Immature natural killer cell (primary cell): ENCODE data around the gene KRT74. TPM values are rescaled to one million over a fixed set of nuclear protein-coding genes. Genes with fewer than 3 reads are reported as not detected.
A peak's percentile ranks its signal among the peaks of the same experiment; 100 is the strongest.
"Not testable (repeated sequence)": the region's sequence is repeated elsewhere in the genome, so short reads cannot be mapped to it uniquely, and the experiment has no call there.

Source experiments
- DNase-seq, 3 donors: peaks; one replicate each; pipeline ENCODE4 v3.0.0; 2022; ENCODE audit warnings: mixed read lengths in 1 of 3
- H3K27ac Mint-ChIP-seq, 6 donors: one replicate each; pipeline ENCODE4 v1.8.0; 2020; ENCODE audit warnings: mixed read lengths in 6 of 6, mild to moderate bottlenecking in 5 of 6, inconsistent platforms in 4 of 6, moderate library complexity in 3 of 6
- H3K27me3 Mint-ChIP-seq, 3 donors: one replicate each; pipeline ENCODE4 v1.8.0; 2020 to 2021; ENCODE audit warnings: low read depth in 3 of 3, mild to moderate bottlenecking in 3 of 3, mixed read lengths in 3 of 3, moderate library complexity in 3 of 3, inconsistent platforms in 1 of 3
- H3K36me3 Mint-ChIP-seq, 3 donors: one replicate each; pipeline ENCODE4 v1.8.0; 2020; ENCODE audit warnings: mixed read lengths in 3 of 3, inconsistent platforms in 2 of 3, mild to moderate bottlenecking in 2 of 3
- H3K4me1 Mint-ChIP-seq, 2 donors: one replicate each; pipeline ENCODE4 v1.8.0; 2020; ENCODE audit warnings: inconsistent platforms in 2 of 2, mild to moderate bottlenecking in 2 of 2, mixed read lengths in 2 of 2, moderate library complexity in 1 of 2
- H3K4me3 Mint-ChIP-seq, 5 donors: one replicate each; pipeline ENCODE4 v1.8.0; 2020; ENCODE audit warnings: mild to moderate bottlenecking in 5 of 5, mixed read lengths in 5 of 5, inconsistent platforms in 3 of 5, moderate library complexity in 3 of 5
- H3K9me3 Mint-ChIP-seq, 6 donors: one replicate each; pipeline ENCODE4 v1.8.0; 2020; ENCODE audit warnings: mild to moderate bottlenecking in 6 of 6, mixed read lengths in 6 of 6, inconsistent platforms in 4 of 6, moderate library complexity in 3 of 6
- polyA plus RNA-seq, 3 donors: library from polyadenylated mRNA; unstranded; fragments of 300-500 nt; fragmentation: Illumina TruSeq; gene quantifications; one replicate each; pipeline ENCODE4 v1.2.3, GENCODE V29; 2021

Gene KRT74
- polyA plus RNA-seq, 3 donors from 2014 or later: not detected

- Mint-ChIP-seq H3K27ac (peak overlapping the region in 2 of 6 donors; percentile 30 to 43), H3K4me1 (peaks cover 0 to 2% of the 10 kb centered on the region in 2 donors), H3K27me3 (peaks cover 4 to 13% (median 6%) of the 10 kb centered on the region in 3 donors), H3K36me3 (peaks cover 5 to 19% (median 9%) of the 10 kb centered on the region in 3 donors), H3K4me3 (no peak overlapping the region), H3K9me3 (no peaks in the 10 kb centered on the region)
- no peak for DNase-seq
Measured at GRCh38 chr12:52598966-52599365, 25.3 kb upstream of the KRT74 start.

GRCh38 chr12:52594237-52594636 lies 20.6 kb upstream of the KRT74 start:
- not testable (repeated sequence) for H3K27me3 Mint-ChIP-seq, DNase-seq, H3K4me3 Mint-ChIP-seq, H3K9me3 Mint-ChIP-seq, H3K27ac Mint-ChIP-seq, H3K4me1 Mint-ChIP-seq
- peaks cover 9 to 18% (median 10%) of the 10 kb centered on the region in 3 donors for H3K36me3 Mint-ChIP-seq

GRCh38 chr12:52591521-52591920 lies 17.9 kb upstream of the KRT74 start:
- H3K27ac Mint-ChIP-seq: peak overlapping the region in 3 of 6 donors; percentile 2 to 63 (median 28)

GRCh38 chr12:52590021-52590420 lies 16.4 kb upstream of the KRT74 start:
- Mint-ChIP-seq H3K27ac (peak overlapping the region in 3 of 6 donors; percentile 25 to 85 (median 82)), H3K27me3 (peaks cover 0 to 7% (median 4%) of the 10 kb centered on the region in 3 donors), H3K36me3 (peaks cover 0 to 10% (median 5%) of the 10 kb centered on the region in 3 donors), H3K4me1 (peaks cover 26 to 27% of the 10 kb centered on the region in 2 donors), H3K4me3 (no peak overlapping the region), H3K9me3 (no peaks in the 10 kb centered on the region)
- DNase-seq: no peak

More at GRCh38 chr12:52591521-52591920, 17.9 kb upstream of the KRT74 start:
- H3K4me1 Mint-ChIP-seq: peaks cover 11 to 12% of the 10 kb centered on the region in 2 donors
- peaks cover 4 to 11% (median 5%) of the 10 kb centered on the region in 3 donors for H3K36me3 Mint-ChIP-seq
- DNase-seq: no peak
- no peak overlapping the region for H3K4me3 Mint-ChIP-seq
- H3K9me3 Mint-ChIP-seq: no peaks in the 10 kb centered on the region
- H3K27me3 Mint-ChIP-seq: peaks cover 0 to 7% (median 4%) of the 10 kb centered on the region in 3 donors

- DNase-seq: no peak
- Mint-ChIP-seq H3K36me3 (peaks cover 0 to 14% (median 5%) of the 10 kb centered on the region in 3 donors), H3K4me3 (no peak overlapping the region), H3K27me3 (peaks cover 0 to 11% (median 0%) of the 10 kb centered on the region in 3 donors), H3K4me1 (peaks cover 35 to 44% of the 10 kb centered on the region in 2 donors), H3K27ac (peak overlapping the region in 4 of 6 donors; percentile 85 to 98 (median 92)), H3K9me3 (no peaks in the 10 kb centered on the region)
Measured at GRCh38 chr12:52587563-52587962, 13.9 kb upstream of the KRT74 start.

GRCh38 chr12:52585946-52586345 lies 12.3 kb upstream of the KRT74 start:
- Mint-ChIP-seq H3K4me3 (peak overlapping the region in 3 of 5 donors; percentile 4 to 13 (median 11)), H3K27me3 (peaks cover 0 to 10% (median 3%) of the 10 kb centered on the region in 3 donors), H3K9me3 (no peaks in the 10 kb centered on the region), H3K27ac (peak overlapping the region; percentile 66 to 98 (median 88)), H3K36me3 (peaks cover 0 to 14% (median 5%) of the 10 kb centered on the region in 3 donors), H3K4me1 (peaks cover 35 to 45% of the 10 kb centered on the region in 2 donors)
- peak; percentile 85 to 90 (median 86) for DNase-seq

GRCh38 chr12:52585066-52585465 lies 11.4 kb upstream of the KRT74 start:
- no peaks in the 10 kb centered on the region for H3K9me3 Mint-ChIP-seq
- H3K27ac Mint-ChIP-seq: peak overlapping the region; percentile 66 to 98 (median 88)
- peaks cover 37 to 52% of the 10 kb centered on the region in 2 donors for H3K4me1 Mint-ChIP-seq
- no peak overlapping the region for H3K4me3 Mint-ChIP-seq
- no peak for DNase-seq
- H3K27me3 Mint-ChIP-seq: peaks cover 0 to 9% (median 3%) of the 10 kb centered on the region in 3 donors
- H3K36me3 Mint-ChIP-seq: peaks cover 0 to 7% (median 0%) of the 10 kb centered on the region in 3 donors

GRCh38 chr12:52584156-52584682 lies 10.6 kb upstream of the KRT74 start:
- Mint-ChIP-seq H3K27me3 (peaks cover 0 to 10% (median 3%) of the 10 kb centered on the region in 3 donors), H3K4me3 (no peak overlapping the region), H3K36me3 (peaks cover 0 to 7% (median under 1%) of the 10 kb centered on the region in 3 donors), H3K9me3 (no peaks in the 10 kb centered on the region), H3K4me1 (peaks cover 37 to 54% of the 10 kb centered on the region in 2 donors), H3K27ac (peak overlapping the region; percentile 3 to 98 (median 88))
- no peak for DNase-seq

GRCh38 chr12:52582971-52583456 lies 9.4 kb upstream of the KRT74 start:
- Mint-ChIP-seq H3K36me3 (peaks cover 0 to 7% (median 4%) of the 10 kb centered on the region in 3 donors), H3K27me3 (peaks cover 0 to 10% (median 3%) of the 10 kb centered on the region in 3 donors)

GRCh38 chr12:52582486-52582885 lies 8.8 kb upstream of the KRT74 start:
- Mint-ChIP-seq H3K27me3 (peaks cover 0 to 11% (median 3%) of the 10 kb centered on the region in 3 donors), H3K27ac (peak overlapping the region in 3 of 6 donors; percentile 85 to 98 (median 91)), H3K9me3 (no peaks in the 10 kb centered on the region), H3K36me3 (peaks cover 0 to 7% (median 4%) of the 10 kb centered on the region in 3 donors), H3K4me3 (no peak overlapping the region), H3K4me1 (peaks cover 37 to 53% of the 10 kb centered on the region in 2 donors)
- DNase-seq: no peak

More at GRCh38 chr12:52582971-52583456, 9.4 kb upstream of the KRT74 start:
- H3K4me3 Mint-ChIP-seq: peak overlapping the region in 1 of 5 donors; percentile 25
- H3K9me3 Mint-ChIP-seq: no peaks in the 10 kb centered on the region
- peaks cover 37 to 54% of the 10 kb centered on the region in 2 donors for H3K4me1 Mint-ChIP-seq
- DNase-seq: peak; percentile 69 to 76 (median 75)
- peak overlapping the region in 5 of 6 donors; percentile 21 to 98 (median 90) for H3K27ac Mint-ChIP-seq

GRCh38 chr12:52581481-52581880 lies 7.8 kb upstream of the KRT74 start:
- Mint-ChIP-seq H3K9me3 (no peaks in the 10 kb centered on the region), H3K27ac (peak overlapping the region in 2 of 6 donors; percentile 29 to 63), H3K27me3 (peaks cover 0 to 10% (median 3%) of the 10 kb centered on the region in 3 donors), H3K4me1 (peaks cover 29 to 49% of the 10 kb centered on the region in 2 donors), H3K4me3 (no peak overlapping the region), H3K36me3 (peaks cover 0 to 7% (median 4%) of the 10 kb centered on the region in 3 donors)
- no peak for DNase-seq

GRCh38 chr12:52581066-52581465 lies 7.4 kb upstream of the KRT74 start:
- H3K27ac Mint-ChIP-seq: peak overlapping the region in 2 of 6 donors; percentile 29 to 68
- no peak for DNase-seq
- no peak overlapping the region for H3K4me3 Mint-ChIP-seq
- peaks cover 0 to 7% (median 4%) of the 10 kb centered on the region in 3 donors for H3K36me3 Mint-ChIP-seq
- H3K4me1 Mint-ChIP-seq: peaks cover 29 to 49% of the 10 kb centered on the region in 2 donors
- H3K27me3 Mint-ChIP-seq: peaks cover 0 to 10% (median 3%) of the 10 kb centered on the region in 3 donors
- H3K9me3 Mint-ChIP-seq: no peaks in the 10 kb centered on the region

GRCh38 chr12:52580496-52580895 lies 6.9 kb upstream of the KRT74 start:
- no peak for DNase-seq
- H3K27me3 Mint-ChIP-seq: peaks cover 0 to 10% (median 3%) of the 10 kb centered on the region in 3 donors
- peaks cover 29 to 49% of the 10 kb centered on the region in 2 donors for H3K4me1 Mint-ChIP-seq
- peaks cover 0 to 7% (median 4%) of the 10 kb centered on the region in 3 donors for H3K36me3 Mint-ChIP-seq
- no peaks in the 10 kb centered on the region for H3K9me3 Mint-ChIP-seq
- no peak overlapping the region for H3K4me3 Mint-ChIP-seq
- peak overlapping the region in 4 of 6 donors; percentile 9 to 68 (median 60) for H3K27ac Mint-ChIP-seq
